HEK293T (cell line): ENCODE results near the gene COQ9.

Experiments
- ARNT ChIP-seq: fragments of 450-650 bp; IDR thresholded peaks from 2 replicates; pipeline ENCODE4 v1.6.1; 2017; ENCODE audit warnings: mild to moderate bottlenecking
- CTBP1 ChIP-seq: fragments of 450-650 bp; IDR thresholded peaks from 2 replicates; pipeline ENCODE4 v1.6.1; 2016; ENCODE audit warnings: borderline replicate concordance
- ELF4 ChIP-seq: fragments of 450-650 bp; IDR thresholded peaks from 2 replicates; pipeline ENCODE4 v1.6.1; 2017; ENCODE audit warnings: antibody characterized with exemption
- FOXA1 ChIP-seq: fragments of 450-650 bp; IDR thresholded peaks from 2 replicates; pipeline ENCODE4 v1.6.1; 2016; ENCODE audit warnings: mild to moderate bottlenecking
- FOXK2 ChIP-seq: fragments of 450-650 bp; IDR thresholded peaks from 2 replicates; pipeline ENCODE4 v1.6.1; 2016; ENCODE audit warnings: mild to moderate bottlenecking
- LEF1 ChIP-seq: fragments of 450-650 bp; IDR thresholded peaks from 2 replicates; pipeline ENCODE4 v1.6.1; 2017; ENCODE audit warnings: mild to moderate bottlenecking, borderline replicate concordance
- NFRKB ChIP-seq: fragments of 450-650 bp; IDR thresholded peaks from 2 replicates; pipeline ENCODE4 v1.6.1; 2016; ENCODE audit warnings: mild to moderate bottlenecking, moderate library complexity
- SP1 ChIP-seq: fragments of 450-650 bp; IDR thresholded peaks from 2 replicates; pipeline ENCODE4 v1.6.1; 2017
- ZNF384 ChIP-seq: fragments of 450-650 bp; IDR thresholded peaks from 2 replicates; pipeline ENCODE4 v1.6.1; 2016

DNA sequence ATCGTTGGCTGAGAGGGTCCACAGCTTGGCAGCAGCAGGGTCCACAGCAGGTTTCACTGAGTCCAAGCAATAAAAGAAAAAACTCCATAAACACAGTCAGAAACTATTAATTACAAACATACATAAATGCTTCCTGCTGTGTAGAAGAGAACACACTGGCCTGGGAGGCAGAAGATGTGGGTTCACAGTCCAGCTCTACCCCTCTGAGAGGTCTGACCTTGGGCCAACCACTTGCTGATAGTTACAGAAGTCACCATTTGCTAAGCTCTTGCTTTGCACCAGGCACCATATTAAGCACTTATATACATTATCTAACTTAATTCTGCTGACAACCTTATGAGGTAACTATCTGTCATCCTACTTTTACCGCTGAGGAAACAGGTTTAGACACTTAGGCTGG lies 14.8 kb upstream of the COQ9 start:
- TF ChIP-seq FOXK2 (no peak), LEF1 (no peak), ELF4 (no peak), NFRKB (no peak), FOXA1 (no peak), SP1 (no peak), ARNT (no peak), ZNF384 (no peak), CTBP1 (no peak)
